ENCODE measurements around the gene GABRA6.
"Not testable (repeated sequence)": the region's sequence is repeated elsewhere in the genome, so short reads cannot be mapped to it uniquely, and the experiment has no call there.

GABRA6 gene

DNA sequence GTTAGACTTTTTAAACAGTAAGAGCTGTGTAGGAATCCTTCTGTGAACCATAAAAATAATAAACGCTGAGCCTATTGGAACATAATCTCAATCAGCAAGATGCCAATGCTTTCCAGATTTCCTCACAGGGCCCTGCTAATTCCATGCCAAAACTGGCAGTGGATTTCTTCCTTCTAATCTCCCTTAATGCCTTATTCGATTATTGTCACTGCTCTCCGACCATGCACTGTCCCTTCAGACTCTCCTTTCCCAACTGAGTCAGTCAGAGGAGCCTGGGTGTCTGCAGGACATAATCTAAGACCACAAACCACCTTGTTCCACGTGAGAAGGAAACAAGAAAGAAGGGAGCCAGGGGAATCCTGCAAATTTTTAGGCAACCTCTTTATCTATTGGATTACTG is at the start of gene GABRA6:
GABRA6 (plus strand) TSS at position 261 of the 400 bp plus-strand sequence. CDS start 269 bp downstream, outside the sequence.
- DNase-seq (ENCODE audit: low read depth in 2 of 2) = no peak

DNA sequence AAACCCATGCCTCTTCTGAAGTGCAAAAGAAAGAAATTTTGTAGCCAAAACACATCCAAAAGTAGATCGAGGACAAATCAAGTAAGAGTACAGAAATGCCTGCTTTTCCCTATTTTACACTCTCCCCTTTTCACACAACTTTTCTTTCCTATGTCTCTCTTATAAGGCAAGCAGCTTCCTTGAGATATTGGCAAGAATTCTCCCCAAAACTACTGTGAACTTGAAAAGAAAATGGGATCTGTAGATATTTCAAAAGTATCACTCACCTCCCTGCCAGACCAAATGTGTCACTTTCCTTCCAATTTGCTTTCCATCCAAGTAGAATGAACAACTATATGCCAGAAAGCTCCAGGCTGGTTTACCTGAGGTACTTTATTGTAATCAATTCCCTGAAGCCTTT is 47.9 kb upstream of the GABRA6 start:
- no peak for DNase-seq (ENCODE audit: low read depth in 2 of 2)

DNA sequence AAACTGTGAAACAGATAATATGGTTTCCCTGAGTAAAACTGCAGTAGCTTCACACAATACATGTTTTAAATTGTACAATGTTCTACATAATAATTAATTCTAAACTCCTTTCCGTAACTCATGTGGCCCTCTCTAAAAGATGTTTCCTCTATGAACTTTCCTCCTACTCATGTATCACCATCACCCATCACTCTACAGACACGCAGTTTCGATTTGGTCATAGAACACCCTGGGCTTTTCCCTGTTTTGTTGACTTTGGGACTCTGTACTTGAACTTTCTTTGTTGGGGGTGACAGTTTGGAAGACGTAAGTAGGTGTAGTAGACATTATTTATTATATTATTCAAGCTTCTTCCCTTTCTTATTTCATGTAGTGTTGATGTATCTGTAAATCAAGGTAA is 44.1 kb upstream of the GABRA6 start:
- DNase-seq (ENCODE audit: low read depth in 2 of 2) = no peak

DNA sequence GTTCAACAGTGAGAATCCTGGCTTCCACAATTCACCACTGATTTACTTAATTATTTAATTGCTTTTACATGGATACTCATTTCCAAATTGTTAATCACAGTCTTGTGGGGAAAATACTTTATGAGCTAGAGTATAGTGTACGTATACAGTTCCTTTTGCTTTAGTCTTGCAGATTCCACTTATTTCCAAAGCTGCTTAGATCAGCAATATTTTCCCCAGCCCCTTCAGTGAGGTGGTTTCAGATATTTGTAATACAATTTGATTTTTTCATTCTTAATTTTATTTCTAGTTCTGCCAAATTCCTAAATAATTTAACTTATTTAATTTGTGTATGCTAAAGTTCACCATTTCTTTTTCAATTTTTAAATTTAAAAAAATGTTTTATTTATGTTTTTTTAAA is 40.3 kb upstream of the GABRA6 start:
- DNase-seq (ENCODE audit: low read depth in 2 of 2) = no peak

DNA sequence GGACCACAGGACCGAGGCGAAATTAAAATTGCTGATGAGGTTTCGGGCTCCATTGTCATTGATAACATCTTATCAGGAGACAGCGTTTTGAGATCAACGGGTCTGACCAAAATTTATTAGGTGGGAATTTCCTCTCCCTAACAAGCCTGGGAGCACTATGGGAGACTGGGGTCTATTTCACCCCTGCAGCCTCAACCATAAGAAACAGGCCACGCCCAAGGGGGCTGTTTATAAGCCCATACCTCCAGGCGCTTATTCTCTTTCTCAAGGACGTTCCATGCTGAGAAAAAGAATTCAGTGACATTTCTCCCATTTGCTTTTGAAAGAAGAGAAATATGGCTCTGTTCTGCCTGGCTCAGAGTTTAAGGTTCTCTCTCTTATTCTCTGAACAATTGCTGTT is 33.6 kb upstream of the GABRA6 start:
- not testable (repeated sequence) for DNase-seq (ENCODE audit: low read depth in 2 of 2)

DNA sequence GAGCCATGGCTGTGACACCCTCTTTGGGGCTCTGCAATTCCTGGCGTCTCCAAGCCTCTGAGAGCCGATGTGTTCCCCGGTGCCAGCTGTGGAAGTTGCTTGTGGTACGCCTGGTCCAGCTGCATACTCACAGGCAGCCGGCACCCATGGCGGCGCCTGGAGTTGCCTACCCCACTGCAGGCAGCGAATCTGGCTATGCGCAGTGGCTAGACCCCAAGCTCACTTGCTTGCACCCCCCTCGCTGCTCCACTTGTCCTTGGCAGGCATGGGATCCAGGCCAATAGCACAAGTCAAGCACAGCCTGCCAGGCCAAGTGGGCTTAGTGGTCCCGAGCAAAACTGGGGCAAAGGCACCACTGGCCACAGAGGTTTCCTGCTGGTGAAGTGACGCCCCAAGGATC is 24.7 kb upstream of the GABRA6 start:
- DNase-seq (ENCODE audit: low read depth in 2 of 2) = no peak

DNA sequence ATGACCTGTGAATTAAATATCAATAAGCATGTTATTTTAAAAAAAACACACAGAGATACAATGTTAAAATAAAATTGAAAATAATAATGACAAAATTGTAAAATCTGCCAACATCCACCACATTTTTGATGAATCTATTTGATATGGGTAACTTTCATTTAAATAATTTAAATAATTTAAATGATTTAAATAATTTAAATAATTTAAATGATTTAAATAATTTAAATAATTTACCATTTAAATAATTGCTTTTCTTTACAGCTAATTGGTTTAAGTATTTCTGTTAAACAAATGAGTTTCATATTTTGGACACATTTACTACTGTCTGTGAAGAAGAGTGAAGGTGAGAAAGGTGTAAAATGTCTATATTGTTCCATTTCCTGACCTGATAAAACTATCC is 22.1 kb upstream of the GABRA6 start:
- no peak for DNase-seq (ENCODE audit: low read depth in 2 of 2)

DNA sequence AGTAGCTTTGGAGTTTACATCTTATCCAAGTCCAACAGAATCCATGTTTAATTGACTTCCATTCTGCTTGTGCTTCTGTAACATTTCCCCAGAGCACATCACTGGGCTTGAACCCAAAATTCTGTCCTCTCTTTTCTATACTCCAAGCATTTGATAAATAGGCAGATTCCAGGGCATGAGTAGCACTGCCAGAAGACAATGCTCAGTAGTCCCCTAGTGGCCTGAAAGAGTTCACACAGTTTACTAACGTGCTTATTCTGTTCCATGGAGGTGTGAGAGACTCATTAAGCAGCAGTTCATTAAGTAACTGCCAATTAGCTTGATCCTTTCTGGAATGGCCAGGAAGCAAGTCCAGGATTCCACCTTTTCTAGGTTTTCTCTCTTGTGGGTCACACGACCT is 9.4 kb upstream of the GABRA6 start:
- no peak for DNase-seq (ENCODE audit: low read depth in 2 of 2)

DNA sequence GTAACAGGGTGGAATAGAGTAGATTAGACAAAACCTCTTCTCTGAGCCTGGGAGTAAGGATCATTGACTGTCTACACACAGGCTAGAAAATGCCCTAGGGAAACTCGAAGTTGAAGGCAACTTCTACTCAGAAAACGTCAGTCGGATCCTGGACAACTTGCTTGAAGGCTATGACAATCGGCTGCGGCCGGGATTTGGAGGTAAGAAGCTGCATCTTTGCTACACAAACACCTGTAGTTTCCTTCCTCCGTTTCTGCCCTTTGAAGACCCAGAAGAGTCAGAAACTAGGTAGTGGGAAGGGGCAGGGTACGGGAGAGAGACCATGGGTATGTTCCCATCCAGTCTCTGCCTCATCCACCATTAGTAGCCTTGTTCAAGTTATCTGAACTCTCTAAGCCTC is 628 bp downstream of the GABRA6 start:
- no peak for DNase-seq (ENCODE audit: low read depth in 2 of 2)

DNA sequence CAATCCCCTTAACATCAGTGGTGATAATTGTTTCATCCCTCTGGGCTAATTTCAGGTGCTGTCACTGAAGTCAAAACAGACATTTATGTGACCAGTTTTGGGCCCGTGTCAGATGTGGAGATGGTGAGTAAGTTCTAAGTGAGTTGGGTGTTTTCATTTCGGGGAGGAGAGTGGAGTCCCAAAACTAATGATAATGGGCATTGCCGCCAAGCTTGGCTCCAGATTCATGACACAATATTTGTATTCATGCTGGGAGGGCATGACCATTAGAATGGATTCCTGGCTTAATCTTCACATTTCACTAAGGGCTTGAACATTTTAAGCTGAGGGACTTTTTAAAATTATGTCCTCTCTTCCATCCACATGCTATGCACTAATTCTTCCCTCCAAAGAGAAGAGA is 1.4 kb downstream of the GABRA6 start:
- no peak for DNase-seq (ENCODE audit: low read depth in 2 of 2)

DNA sequence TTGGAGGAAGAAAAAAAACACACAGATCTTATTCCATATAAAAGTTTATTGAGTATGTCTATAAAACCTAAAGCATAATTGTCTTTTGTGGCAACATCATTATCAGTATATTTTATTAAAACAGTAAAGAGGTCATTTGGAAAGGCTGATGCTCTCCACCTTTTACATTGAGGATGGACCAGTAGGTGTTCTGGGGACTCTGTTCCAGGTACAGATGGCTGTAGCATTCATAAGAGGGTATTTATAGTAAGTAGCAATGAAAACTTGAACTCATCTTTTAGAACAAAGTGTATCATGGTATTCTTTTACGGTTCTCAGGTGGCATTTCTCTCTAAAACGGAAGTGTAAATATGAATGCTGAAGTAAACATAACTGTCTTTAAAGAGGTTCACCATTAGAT is 1.8 kb downstream of the GABRA6 start:
- no peak for DNase-seq (ENCODE audit: low read depth in 2 of 2)

DNA sequence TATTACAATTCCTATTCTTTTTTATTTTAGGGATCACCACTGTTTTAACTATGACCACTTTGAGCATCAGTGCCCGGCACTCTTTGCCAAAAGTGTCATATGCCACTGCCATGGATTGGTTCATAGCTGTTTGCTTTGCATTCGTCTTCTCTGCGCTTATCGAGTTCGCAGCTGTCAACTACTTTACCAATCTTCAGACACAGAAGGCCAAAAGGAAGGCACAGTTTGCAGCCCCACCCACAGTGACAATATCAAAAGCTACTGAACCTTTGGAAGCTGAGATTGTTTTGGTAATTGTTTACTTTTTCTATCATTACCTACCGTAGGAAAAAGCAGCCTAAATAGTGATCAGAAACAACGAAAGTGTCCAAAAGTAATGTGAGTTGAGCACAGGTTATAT is 6.4 kb downstream of the GABRA6 start:
- no peak for DNase-seq (ENCODE audit: low read depth in 2 of 2)

DNA sequence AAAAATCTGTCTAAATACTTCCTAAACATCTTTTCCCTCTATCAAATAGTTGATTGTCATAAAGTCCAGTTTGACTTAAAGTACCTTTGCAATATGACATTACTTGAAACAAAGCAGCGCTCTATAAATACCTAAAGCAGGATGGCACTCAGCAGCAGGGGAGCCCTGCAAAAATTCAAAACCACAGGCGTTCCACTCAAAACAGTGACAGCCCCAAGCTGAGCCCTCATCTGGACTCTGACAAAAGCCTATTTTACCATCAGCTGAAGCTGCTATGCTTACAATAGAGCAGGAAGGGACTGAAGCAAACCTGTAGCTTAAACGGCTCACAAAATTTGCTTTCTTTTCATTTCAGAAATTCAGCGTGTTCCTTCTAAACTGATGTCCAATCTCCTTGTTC is 11.5 kb downstream of the GABRA6 start:
- no peak for DNase-seq (ENCODE audit: low read depth in 2 of 2)

DNA sequence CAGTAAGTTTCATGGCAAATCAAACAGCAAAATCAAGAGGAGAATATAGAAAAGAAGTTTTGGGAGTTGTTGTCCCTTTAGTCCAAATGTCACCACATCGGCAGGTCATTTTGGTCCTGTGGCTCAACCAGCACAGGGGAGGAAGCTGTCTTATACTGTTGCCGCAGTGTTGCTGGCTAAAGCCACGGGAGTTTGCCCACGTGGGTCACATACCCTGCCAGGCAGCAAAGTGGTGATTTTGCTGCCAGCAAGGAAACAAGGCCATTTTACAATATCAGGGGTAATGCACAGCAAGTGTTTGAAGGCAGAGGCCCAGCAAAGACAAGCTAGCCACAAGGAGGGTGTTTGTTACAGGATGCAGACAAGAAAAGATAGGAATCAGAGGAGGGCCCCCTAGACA is 14.5 kb downstream of the GABRA6 start:
- no peak for DNase-seq (ENCODE audit: low read depth in 2 of 2)

DNA sequence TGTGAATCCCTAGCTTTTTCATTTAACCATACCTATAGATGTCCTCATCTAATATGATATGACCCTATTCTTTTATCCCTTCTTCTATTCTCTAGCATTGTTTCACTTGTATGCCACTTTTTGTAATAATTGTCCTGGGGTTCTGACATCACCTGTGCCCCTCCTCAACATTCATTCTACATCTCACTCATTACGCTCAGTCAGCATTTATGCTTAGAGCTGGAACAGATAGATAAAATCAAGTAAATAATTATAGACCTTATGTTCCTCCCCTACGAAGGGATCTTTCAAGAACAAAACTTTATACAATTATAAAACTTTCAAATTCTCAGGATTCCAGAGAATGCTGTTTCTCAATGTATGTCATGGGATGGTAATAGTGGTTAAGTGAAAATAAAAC is 18.0 kb downstream of the GABRA6 start:
- no peak for DNase-seq (ENCODE audit: low read depth in 2 of 2)

DNA sequence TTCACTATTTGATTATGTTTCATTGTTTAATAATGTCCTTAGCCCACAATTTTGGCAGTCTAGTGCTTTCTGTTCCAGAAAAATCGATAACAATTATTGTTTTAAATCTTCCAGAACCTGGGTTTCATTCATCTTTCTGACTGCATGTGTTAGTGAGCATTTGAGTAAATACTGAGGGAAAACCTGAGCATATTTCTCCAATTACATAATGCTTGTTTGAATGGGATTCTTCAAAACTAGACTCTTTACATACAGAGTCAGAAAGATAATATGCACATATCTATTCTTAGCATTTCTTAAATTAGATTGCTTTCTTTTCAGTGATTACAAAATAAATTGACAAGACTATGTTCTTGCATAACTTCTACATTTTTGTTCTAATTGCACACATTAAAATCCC is 21.9 kb downstream of the GABRA6 start:
- no peak for DNase-seq (ENCODE audit: low read depth in 2 of 2)

DNA sequence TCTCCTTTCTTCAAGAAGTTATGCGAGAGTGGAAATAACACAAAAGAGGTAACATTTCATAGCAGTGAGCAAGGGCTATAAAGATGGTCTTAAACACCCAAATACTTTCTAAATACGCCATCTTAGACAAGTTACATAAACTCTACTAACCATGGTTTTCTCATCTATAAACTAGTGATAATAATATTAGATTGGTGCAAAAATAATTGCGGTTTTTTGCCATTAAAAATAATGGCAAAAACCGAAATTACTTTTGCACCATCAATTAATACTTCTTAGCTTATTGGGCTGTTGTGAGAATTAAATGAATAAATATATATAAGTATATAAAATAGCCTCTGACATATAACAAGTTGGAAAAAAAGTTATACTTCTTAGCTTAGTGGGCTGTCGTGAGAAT is 23.7 kb downstream of the GABRA6 start:
- DNase-seq (ENCODE audit: low read depth in 2 of 2) = no peak

DNA sequence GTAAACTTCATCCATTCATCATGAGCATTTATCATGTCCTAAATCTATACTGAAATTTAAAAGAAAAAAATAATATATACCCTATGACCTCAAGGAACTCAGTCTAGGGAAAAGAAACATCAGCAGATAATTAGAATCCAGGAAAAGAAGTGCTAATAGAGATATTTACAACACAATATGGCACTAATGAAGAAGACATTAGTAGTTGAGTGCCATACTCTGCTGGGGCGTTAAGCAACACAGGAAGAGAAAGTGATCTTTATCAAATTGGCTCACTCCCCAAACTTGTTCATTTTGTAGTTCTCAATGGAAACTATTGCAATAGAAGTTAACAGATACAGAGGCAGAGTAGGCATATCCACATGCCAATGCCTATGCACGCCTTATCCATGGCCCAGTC is 27.5 kb downstream of the GABRA6 start:
- no peak for DNase-seq (ENCODE audit: low read depth in 2 of 2)

DNA sequence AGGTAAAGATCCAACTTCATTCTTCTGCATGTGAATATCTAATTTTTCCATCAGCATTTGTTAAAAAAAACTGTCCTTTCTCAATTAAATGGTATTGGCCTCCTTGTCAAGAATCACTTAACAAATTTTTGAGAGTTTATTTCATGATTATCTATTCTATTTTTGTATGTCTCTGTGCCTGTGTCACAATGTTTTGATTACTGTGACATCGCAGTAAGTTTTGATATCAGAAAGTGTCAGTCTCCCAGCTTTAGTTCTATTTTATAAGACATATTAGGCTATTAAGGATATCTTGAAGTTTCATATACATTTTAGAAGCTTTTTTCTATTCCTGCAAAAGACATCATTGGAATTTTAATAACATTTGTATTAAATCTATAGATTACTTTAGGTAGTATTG is 33.6 kb downstream of the GABRA6 start:
- DNase-seq (ENCODE audit: low read depth in 2 of 2) = no peak

DNA sequence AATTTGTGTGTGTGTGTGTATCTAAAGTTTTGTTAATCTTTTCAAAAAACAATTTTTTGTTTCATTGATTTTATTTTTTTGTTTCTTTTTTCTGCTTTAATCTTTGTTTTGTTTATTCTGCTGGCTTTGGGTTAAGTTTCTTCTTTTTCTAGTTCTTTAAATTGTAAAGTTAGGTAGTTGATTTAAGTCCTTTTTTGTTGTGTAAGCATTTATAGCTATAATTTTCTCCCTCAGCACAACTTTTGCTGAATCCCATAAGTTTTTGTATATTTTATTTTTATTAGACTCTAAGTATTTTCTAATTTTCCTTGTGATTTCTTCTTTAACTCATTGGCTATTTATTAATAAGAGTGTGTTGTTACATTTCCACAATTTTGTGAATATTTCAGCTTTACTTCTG is 34.9 kb downstream of the GABRA6 start:
- no peak for DNase-seq (ENCODE audit: low read depth in 2 of 2)

DNA sequence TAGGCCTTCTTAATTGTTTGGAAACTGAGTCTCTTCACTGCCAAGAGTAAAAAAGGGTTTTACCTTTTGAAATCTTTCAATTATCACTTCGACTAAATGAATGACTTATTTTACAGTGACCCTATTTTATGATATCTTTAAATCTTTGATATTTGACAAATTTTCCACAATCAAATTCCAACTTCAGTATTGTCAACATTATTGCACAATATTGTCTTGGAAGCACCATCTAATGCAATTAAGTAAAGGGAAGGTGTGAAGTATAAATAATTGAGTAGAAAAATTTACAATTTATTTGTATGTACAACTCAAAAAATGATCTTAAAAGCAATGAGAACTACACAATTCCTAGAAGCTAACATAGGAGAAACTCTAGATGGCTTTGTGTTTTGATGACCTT is 49.2 kb downstream of the GABRA6 start:
- no peak for DNase-seq (ENCODE audit: low read depth in 2 of 2)

DNA sequence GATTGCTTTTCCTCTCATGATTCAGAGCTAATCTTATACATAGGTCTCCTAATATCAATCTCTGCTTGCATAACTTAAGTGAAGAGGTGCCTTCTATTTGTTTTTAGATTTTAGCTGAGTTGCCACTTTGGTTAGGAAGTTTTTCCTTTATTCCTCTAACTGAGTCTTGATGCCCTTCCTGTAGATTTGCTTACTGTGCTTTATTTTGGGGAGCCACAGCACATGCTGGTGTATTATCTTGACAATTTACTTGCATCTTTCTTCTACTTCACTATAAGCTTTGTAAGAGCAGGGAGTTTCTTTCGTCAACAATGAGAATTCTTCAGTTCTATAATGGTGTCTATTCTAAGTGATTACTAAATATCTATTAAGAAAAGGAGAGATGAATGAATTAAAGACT is 54.9 kb downstream of the GABRA6 start:
- no peak for DNase-seq (ENCODE audit: low read depth in 2 of 2)

DNA sequence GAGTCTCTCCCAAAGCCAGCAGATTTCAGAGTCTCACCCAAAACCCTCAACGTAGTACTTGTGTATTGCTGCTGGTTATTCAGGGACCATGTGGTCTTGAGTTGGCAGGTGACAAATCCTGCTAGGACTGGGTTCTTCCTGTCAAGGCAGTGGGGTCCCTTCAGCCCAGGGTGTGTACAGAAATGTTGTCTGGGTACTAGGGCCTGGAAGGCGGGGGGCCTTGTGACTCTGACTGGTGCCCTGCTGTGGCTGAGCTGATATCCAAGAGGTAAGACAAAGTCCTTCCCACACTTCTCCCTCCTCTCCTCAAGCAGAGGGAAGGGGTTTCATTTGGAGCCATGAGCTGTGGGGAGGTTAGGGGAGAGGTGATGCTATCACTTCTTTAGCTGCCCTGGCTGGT is 58.8 kb downstream of the GABRA6 start:
- no peak for DNase-seq (ENCODE audit: low read depth in 2 of 2)

DNA sequence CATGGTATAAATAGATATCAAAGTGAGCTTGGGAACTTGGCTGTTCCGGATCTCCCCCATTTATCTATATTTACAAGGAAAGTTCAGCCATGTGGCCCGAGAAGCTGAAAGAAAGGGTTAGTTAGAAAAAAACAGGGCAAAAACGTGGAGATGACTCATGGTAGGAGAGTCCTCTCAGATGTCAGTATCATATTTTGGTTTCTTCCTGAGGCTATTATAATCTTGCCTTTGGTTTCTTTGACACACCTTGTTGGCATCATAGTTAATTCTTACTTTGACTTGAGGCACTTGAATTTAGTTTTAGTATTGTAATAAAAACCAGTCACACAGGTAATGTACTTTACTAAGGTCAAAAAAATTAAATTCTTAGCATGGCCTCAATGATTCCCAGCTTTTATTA is 59.9 kb downstream of the GABRA6 start:
- DNase-seq (ENCODE audit: low read depth in 2 of 2) = no peak

DNA sequence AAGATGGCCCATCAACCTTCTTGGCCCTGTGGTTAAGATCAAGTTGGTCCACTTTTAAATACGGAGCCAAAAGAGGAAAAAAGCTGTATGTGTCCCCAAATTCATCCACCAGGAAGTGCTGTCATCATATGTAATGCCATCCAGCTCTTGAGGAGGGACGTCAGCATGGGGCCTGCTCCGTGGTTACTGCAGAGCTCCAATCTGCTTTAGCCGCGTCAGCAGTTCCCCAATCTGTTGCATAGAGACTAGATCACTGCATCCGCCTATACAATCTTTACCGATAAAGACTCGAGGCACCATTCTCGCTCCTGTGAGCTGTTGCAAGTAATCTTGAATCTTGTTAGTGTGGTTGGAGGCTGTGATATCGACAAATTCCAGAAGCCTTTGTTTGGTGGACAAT is 65.7 kb downstream of the GABRA6 start:
- no peak for DNase-seq (ENCODE audit: low read depth in 2 of 2)

Data from fibroblast of skin of left biceps (primary cell).